ENCODE measurements around the gene TSPOAP1. TPM values are rescaled to one million over a fixed set of nuclear protein-coding genes. Genes with fewer than 3 reads are reported as not detected.

TSPOAP1 gene
- total RNA-seq, 1 donor from 2014 or later = 3.5 TPM

- no peak for DNase-seq (ENCODE audit: low read depth)
- H3K4me3 ChIP-seq (ENCODE audit: low read depth, low read length) = no peak overlapping the region
- no peak for TF ChIP-seq CTCF (conservative IDR thresholded peaks at IDR 0.05; ENCODE audit: low read depth, low read length)
Observed at GRCh38 chr17:58331815-58332777, 3.5 kb upstream of the TSPOAP1 start.

GRCh38 chr17:58330997-58331814, 2.6 kb upstream of the TSPOAP1 start:
- no peak for DNase-seq (ENCODE audit: low read depth)
- no peak overlapping the region for H3K4me3 ChIP-seq (ENCODE audit: low read depth, low read length)
- no peak for TF ChIP-seq CTCF (conservative IDR thresholded peaks at IDR 0.05; ENCODE audit: low read depth, low read length)

- no peak for DNase-seq (ENCODE audit: low read depth)
- no peak for TF ChIP-seq CTCF (conservative IDR thresholded peaks at IDR 0.05; ENCODE audit: low read depth, low read length)
Observed at GRCh38 chr17:58330538-58330996, 2.0 kb upstream of the TSPOAP1 start.

GRCh38 chr17:58329810-58330537, 1.4 kb upstream of the TSPOAP1 start:
- no peak for TF ChIP-seq CTCF (conservative IDR thresholded peaks at IDR 0.05; ENCODE audit: low read depth, low read length)
- DNase-seq (ENCODE audit: low read depth) = no peak
- H3K4me3 ChIP-seq (ENCODE audit: low read depth, low read length) = no peak overlapping the region

More at GRCh38 chr17:58330538-58330996, 2.0 kb upstream of the TSPOAP1 start:
- no peak overlapping the region for H3K4me3 ChIP-seq (ENCODE audit: low read depth, low read length)

GRCh38 chr17:58329035-58329809, 627 bp upstream of the TSPOAP1 start:
- no peak for DNase-seq (ENCODE audit: low read depth)
- peak; percentile 25 for TF ChIP-seq CTCF (conservative IDR thresholded peaks at IDR 0.05; ENCODE audit: low read depth, low read length)
- H3K4me3 ChIP-seq (ENCODE audit: low read depth, low read length) = no peak overlapping the region

All from epithelial cell of proximal tubule (primary cell).